Adipose tissue (tissue), 3 donors: ENCODE results near the gene RAP2A. TPM values are rescaled to one million over a fixed set of nuclear protein-coding genes. Genes with fewer than 3 reads are reported as not detected.

Source experiments
- H3K27ac ChIP-seq: one replicate; pipeline ENCODE4 v1.5.1; 2013; ENCODE audit warnings: low read depth, low read length
- WGBS, 3 donors: extraction: QIAGEN DNeasy Blood & Tissue Kit; methylation state at CpG; one replicate each; pipeline ENCODE4 v1.1.7; 2013; 5-methylcytosine and 5-hydroxymethylcytosine counted together
- polyA plus RNA-seq, 3 donors: library from polyadenylated mRNA; stranded (reverse); fragments of 200-250 nt; gene quantifications; one replicate each; pipeline ENCODE4 v1.2.3, GENCODE V29; 2013
- donor health status: healthy with polysubstance abuse.
- donor health status: Bipolar disorder and iron deficiency.
- donor health status: healthy.

Gene RAP2A
- polyA plus RNA-seq, 3 donors, result 2.6 to 13.3 (median 6.4) TPM

- H3K27ac ChIP-seq, result no peak overlapping the region
- WGBS, 3 donors, result 62 to 83% (median 72%) methylated on average over 3 of the region's 3 CpGs
Observed at GRCh38 chr13:97438856-97439595, 5.1 kb downstream of the RAP2A start.

GRCh38 chr13:97440598-97441170 is 6.7 kb downstream of the RAP2A start:
- 62 to 71% (median 69%) methylated on average over 2 of the region's 2 CpGs for WGBS, 3 donors
- no peak overlapping the region for H3K27ac ChIP-seq

- H3K27ac ChIP-seq, result no peak overlapping the region
Observed at GRCh38 chr13:97441368-97441767, 7.4 kb downstream of the RAP2A start.

- no peak overlapping the region for H3K27ac ChIP-seq
Observed at GRCh38 chr13:97445522-97446187, 11.7 kb downstream of the RAP2A start.

DNA sequence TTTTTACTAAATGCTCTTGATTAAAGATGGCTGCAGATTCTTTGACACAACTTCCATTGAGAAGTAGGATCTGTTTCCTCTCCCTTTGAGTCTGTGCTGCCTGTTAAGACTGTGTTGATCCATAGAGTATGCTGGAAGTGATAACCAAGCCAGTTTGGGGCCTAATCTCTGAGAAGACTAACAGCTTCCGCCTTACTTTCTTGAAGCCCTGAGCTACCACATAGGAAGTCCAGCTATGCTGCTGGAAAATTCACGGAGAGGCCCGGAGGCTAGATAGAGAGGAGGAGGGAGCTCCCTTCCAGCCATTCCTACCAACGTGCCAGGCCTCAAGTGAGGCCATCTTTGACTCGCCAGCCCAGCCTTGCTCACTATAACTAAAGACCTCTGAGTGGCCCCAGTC is 12.5 kb downstream of the RAP2A start:
- 92 to 96% (median 96%) methylated on average over 5 of the region's 5 CpGs for WGBS, 3 donors
- no peak overlapping the region for H3K27ac ChIP-seq

DNA sequence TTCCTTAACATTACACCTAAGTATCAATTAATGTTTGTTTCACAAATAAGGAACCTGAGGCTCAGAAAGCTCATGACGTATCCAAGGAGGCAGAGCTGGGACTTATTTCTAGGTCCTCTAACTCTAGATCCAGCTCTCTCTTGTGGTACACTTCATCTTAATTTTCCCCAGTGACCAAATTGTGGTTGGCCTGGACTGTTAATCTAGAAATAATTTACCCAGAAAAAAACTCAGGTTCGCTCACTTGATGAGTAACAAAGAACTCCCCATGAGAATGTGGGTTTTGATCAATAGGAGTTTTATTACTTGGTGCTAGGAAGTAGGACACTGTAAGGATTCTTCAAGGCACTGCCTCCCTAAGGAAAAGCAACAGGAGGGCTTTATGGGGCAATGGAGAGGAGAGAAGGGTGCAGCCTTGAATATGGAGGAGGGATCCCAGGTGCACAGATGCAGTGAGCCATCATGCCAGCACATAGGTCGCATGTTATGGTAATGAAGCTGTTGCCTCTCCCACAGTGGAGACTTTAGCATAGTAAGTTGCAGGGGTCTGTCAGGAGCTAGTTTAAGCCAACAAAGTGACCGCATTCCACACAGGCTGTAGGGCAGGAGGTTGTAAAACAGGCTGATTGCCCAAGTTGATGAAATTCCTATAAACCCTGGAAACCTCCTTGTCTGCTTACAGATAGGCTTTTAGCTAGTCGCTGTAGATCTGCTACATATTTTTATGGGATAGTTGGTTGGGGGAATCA is 14.7 kb downstream of the RAP2A start:
- H3K27ac ChIP-seq, result no peak overlapping the region
- WGBS, 3 donors, result 89 to 96% (median 92%) methylated on average over 5 of the region's 5 CpGs

DNA sequence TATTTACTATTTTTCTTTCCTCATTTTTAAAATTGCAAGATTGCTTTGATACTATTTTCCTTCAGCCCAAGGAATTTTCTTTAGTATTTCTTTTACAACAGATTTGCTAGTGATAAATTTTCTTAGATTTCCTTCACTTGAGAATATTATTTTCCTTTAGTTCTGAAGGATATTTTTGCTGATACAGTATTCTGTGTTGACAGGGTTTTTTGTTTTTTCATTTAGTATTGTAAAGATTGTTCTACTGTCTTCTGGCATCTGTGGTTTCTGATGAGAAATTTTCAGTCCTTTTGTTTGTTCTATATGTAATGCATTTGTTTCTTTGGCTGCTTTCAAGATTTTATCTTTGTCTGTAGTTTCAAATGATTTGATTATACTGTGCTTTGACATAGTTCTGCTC is 20.7 kb downstream of the RAP2A start:
- no peak overlapping the region for H3K27ac ChIP-seq

DNA sequence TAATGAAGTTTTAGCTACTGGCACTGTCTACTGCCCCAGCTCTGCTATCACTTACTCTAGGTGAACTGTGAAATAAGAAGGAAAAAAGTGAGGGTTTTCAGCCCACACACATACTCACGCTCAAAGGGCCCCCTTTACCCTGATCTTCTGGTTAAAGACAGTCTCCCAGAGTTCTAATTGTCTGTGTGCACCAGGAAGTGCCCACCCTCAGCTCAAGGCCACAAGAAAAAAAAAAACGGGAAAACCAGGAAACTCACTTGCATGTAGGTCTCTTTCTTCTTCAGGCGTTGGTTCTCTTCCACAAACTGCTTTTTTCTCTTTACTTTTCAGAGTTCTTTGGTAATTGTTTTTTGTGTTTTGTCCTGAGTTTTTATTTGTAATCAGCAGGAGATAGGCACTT is 22.1 kb downstream of the RAP2A start:
- no peak overlapping the region for H3K27ac ChIP-seq
- 65 to 76% (median 65%) methylated on average over 3 of the region's 3 CpGs for WGBS, 3 donors

DNA sequence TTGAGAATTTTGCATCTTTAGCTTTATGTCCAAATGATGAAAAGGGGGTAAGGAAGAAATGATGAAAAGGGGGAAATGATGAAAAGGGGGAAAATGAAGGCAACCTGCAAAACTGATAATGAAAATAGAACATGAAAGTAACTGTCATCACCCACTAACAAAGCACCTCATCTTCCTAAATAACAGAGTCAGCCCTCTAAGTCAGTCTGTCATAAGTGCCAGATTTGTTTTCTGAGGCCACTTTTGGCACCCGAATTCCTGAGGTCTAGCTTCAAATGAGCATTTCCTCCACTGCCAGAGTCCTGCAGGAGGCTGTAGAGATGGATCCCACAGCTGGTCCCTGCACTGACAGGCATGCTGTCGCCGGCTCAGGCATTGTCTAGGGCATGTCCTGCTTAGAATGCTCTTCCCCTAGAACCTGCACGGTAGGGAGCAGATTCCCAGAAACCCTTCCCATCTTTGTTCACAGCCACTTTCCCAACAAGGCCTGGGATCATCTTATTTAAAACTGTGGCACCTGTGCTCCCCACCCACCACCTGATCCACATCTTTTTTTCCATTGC is 25.3 kb downstream of the RAP2A start:
- no peak overlapping the region for H3K27ac ChIP-seq
- 78 to 87% (median 80%) methylated on average over 4 of the region's 4 CpGs for WGBS, 3 donors

DNA sequence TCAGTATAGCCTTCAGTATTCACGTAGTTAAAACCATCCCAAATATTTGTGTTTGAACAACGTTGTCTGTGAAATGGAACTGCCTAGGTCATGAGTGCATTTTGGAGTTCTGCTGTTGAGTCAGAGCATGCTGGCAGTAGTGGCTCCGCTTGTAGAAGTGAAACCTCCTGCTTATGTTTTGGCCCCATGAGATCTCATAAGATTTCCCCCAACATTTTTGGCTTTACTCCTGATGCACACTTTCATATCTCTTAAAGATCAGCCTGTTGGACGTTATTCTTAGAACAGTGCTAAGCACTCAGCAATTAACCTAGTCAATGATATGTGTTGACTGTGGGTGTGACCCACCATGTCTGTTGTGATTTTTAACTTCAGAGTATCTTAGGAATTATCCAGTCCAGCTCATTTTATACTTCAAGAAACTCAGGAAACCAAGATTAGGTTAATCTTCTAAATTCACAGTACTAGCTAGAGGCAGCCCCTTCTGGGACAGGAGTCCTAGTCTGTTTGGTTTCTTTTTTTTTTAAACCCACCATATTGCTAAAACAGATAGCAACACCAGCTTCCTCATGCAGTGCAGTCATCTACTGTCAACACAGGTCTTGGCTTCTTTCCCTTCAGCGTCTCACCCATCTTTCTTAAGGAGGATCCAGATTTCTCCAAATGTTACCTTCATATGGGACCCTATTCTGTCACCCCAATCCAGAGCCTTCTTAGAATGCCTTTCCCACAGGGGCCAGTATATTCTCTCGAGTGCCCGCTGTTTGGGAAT is 26.2 kb downstream of the RAP2A start:
- no peak overlapping the region for H3K27ac ChIP-seq
- 60 to 68% (median 66%) methylated on average over 7 of the region's 7 CpGs for WGBS, 3 donors

GRCh38 chr13:97460853-97461252 is 26.9 kb downstream of the RAP2A start:
- H3K27ac ChIP-seq, result no peak overlapping the region
- WGBS, 3 donors, result 70 to 74% (median 71%) methylated on average over 2 of the region's 2 CpGs

GRCh38 chr13:97464561-97464960 is 30.6 kb downstream of the RAP2A start:
- no peak overlapping the region for H3K27ac ChIP-seq
- 74 to 82% (median 74%) methylated on average over 3 of the region's 3 CpGs for WGBS, 3 donors

DNA sequence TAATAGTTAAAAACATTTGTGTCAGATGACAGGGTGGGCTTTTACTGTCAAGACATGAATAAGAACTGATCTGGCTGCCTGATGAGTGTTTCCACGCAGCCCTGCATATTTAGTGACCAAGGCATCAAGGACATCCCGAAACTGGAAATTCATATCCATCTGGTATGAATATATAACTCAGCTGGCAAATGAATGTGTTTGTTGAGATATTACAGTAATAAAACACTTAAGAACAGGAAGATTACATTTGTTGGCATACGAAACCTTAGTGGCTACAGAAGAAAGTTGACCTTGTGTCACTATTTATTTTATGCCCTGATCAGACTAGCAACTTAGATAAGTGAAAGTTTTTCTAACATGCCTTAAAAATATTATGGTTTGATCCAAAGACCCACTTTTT is 32.8 kb downstream of the RAP2A start:
- no peak overlapping the region for H3K27ac ChIP-seq
- 29 to 89% (median 88%) methylated on average over 3 of the region's 3 CpGs for WGBS, 3 donors

- 87 to 97% (median 92%) methylated on average over 3 of the region's 3 CpGs for WGBS, 3 donors
Observed at GRCh38 chr13:97468331-97468730, 34.4 kb downstream of the RAP2A start.

GRCh38 chr13:97471711-97472110 is 37.7 kb downstream of the RAP2A start:
- H3K27ac ChIP-seq, result no peak overlapping the region
- 14 to 58% (median 47%) methylated on average over 1 of the region's 1 CpG for WGBS, 3 donors

More at GRCh38 chr13:97468331-97468730, 34.4 kb downstream of the RAP2A start:
- H3K27ac ChIP-seq, result no peak overlapping the region

- 53 to 75% (median 67%) methylated on average over 6 of the region's 6 CpGs for WGBS, 3 donors
- H3K27ac ChIP-seq, result no peak overlapping the region
Observed at GRCh38 chr13:97474349-97474980, 40.5 kb downstream of the RAP2A start.

DNA sequence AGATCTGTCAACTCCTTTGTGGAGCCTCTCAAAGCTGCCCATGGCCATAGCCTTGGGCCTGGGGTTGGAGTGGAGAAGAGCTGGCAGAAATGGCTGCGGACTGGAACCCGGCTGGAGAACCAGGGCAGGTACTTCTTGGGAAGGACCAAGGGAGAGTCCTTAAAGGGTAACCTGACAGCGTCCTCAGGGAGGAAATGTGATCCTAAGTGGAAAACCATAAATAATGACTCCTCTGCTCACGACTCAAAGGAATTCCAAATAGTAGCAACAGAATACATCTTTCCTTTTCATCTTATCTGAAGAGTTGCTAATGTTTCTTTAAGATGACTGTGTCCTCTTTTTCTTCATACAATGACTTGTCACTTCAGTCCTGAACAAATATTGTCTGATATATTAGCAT is 41.0 kb downstream of the RAP2A start:
- 65 to 69% (median 65%) methylated on average over 4 of the region's 4 CpGs for whole genome bisulfite sequencing, 3 donors
- no peak overlapping the region for H3K27ac ChIP-seq

GRCh38 chr13:97477844-97478243 is 43.9 kb downstream of the RAP2A start:
- H3K27ac ChIP-seq, result no peak overlapping the region
